HEK293 (cell line): ENCODE results near the gene SF1.

ENCODE experiments used
- TCF7L2 ChIP-seq: IDR thresholded peaks from 2 replicates; pipeline ENCODE4 v1.6.1; 2011; ENCODE audit warnings: low read depth, mild to moderate bottlenecking, inconsistent platforms, low read length, moderate library complexity, borderline replicate concordance
- ZNF221 ChIP-seq: fragments of 450-650 bp; formaldehyde crosslinking; IDR thresholded peaks from 2 replicates; pipeline ENCODE4 v1.5.1; 2017; ENCODE audit warnings: missing biosample characterization, missing genetic modification characterization, borderline replicate concordance
- ZNF366 ChIP-seq: fragments of 450-650 bp; formaldehyde crosslinking; conservative IDR thresholded peaks from 2 replicates; pipeline ENCODE4 v1.5.1; 2016; ENCODE audit warnings: missing biosample characterization, missing genetic modification characterization
- TF ChIP-seq, protein P1 (sequence below): fragments of 450-650 bp; formaldehyde crosslinking; IDR thresholded peaks from 2 replicates; pipeline ENCODE4 v1.5.1; 2016; ENCODE audit warnings: missing biosample characterization, missing genetic modification characterization
- TF ChIP-seq, protein P2 (sequence below): fragments of 450-650 bp; formaldehyde crosslinking; IDR thresholded peaks from 2 replicates; pipeline ENCODE4 v1.5.1; 2016; ENCODE audit warnings: missing biosample characterization, missing genetic modification characterization

DNA sequence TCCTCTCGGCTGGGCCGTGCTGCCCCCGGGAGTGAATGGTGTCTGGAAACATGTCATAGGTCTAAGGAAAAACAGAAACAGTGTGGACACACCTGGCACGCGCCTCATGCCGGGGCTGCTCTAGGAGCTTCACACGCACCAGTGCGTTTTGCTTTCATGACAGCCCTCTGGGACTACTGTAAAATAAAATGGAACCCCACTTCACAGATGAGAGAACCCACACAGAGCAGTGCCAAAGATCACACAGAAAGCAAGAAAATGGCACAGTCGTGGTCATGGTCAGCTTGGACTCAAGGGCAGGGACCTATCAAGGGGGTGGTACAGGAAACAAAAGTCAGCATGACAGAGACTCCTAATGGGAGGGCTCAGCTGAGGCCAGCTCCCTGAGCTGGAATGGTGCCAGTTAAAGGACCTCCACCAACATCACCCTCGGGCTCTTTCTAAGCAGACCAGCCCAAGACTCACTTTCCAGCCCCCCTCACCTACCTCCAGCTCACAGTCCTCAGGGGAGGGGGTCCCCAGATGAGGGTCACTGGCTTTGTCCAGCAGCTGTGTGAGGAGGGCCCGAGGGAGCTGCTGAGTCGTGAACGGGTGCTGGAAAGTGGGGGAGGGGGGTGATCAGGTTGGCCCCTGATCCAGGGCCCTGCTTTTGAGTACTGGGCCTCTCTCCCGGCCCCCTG lies 21.4 kb upstream of the SF1 start:
- TF ChIP-seq, protein P1, sequence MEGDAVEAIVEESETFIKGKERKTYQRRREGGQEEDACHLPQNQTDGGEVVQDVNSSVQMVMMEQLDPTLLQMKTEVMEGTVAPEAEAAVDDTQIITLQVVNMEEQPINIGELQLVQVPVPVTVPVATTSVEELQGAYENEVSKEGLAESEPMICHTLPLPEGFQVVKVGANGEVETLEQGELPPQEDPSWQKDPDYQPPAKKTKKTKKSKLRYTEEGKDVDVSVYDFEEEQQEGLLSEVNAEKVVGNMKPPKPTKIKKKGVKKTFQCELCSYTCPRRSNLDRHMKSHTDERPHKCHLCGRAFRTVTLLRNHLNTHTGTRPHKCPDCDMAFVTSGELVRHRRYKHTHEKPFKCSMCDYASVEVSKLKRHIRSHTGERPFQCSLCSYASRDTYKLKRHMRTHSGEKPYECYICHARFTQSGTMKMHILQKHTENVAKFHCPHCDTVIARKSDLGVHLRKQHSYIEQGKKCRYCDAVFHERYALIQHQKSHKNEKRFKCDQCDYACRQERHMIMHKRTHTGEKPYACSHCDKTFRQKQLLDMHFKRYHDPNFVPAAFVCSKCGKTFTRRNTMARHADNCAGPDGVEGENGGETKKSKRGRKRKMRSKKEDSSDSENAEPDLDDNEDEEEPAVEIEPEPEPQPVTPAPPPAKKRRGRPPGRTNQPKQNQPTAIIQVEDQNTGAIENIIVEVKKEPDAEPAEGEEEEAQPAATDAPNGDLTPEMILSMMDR = no peak
- no peak for TF ChIP-seq ZNF366 (tag by site-specific recombination)
- no peak for TF ChIP-seq ZNF221 (tag by site-specific recombination)
- TF ChIP-seq, protein P2, sequence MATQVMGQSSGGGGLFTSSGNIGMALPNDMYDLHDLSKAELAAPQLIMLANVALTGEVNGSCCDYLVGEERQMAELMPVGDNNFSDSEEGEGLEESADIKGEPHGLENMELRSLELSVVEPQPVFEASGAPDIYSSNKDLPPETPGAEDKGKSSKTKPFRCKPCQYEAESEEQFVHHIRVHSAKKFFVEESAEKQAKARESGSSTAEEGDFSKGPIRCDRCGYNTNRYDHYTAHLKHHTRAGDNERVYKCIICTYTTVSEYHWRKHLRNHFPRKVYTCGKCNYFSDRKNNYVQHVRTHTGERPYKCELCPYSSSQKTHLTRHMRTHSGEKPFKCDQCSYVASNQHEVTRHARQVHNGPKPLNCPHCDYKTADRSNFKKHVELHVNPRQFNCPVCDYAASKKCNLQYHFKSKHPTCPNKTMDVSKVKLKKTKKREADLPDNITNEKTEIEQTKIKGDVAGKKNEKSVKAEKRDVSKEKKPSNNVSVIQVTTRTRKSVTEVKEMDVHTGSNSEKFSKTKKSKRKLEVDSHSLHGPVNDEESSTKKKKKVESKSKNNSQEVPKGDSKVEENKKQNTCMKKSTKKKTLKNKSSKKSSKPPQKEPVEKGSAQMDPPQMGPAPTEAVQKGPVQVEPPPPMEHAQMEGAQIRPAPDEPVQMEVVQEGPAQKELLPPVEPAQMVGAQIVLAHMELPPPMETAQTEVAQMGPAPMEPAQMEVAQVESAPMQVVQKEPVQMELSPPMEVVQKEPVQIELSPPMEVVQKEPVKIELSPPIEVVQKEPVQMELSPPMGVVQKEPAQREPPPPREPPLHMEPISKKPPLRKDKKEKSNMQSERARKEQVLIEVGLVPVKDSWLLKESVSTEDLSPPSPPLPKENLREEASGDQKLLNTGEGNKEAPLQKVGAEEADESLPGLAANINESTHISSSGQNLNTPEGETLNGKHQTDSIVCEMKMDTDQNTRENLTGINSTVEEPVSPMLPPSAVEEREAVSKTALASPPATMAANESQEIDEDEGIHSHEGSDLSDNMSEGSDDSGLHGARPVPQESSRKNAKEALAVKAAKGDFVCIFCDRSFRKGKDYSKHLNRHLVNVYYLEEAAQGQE (tag by site-specific recombination) = no peak
- no peak for TF ChIP-seq TCF7L2
